ENCODE data around the gene PYGO1.
"Not testable (repeated sequence)": the region's sequence is repeated elsewhere in the genome, so short reads cannot be mapped to it uniquely, and the experiment has no call there.

PYGO1 gene

GRCh38 chr15:55564347-55565145, 23.6 kb downstream of the PYGO1 start:
- DNase-seq (ENCODE audit: low spot score): peak; percentile 23

GRCh38 chr15:55562601-55563000, 25.5 kb downstream of the PYGO1 start:
- DNase-seq (ENCODE audit: low spot score): no peak

- no peak for DNase-seq (ENCODE audit: low spot score)
Measured at GRCh38 chr15:55555089-55555488, 33.1 kb downstream of the PYGO1 start.

GRCh38 chr15:55552926-55553325, 35.2 kb downstream of the PYGO1 start:
- DNase-seq (ENCODE audit: low spot score): no peak

- DNase-seq (ENCODE audit: low spot score): no peak
Measured at GRCh38 chr15:55552451-55552850, 35.7 kb downstream of the PYGO1 start.

- no peak for DNase-seq (ENCODE audit: low spot score)
Measured at GRCh38 chr15:55549305-55549704, 38.8 kb downstream of the PYGO1 start.

GRCh38 chr15:55546718-55547117, 41.4 kb downstream of the PYGO1 start:
- no peak for DNase-seq (ENCODE audit: low spot score)

- DNase-seq (ENCODE audit: low spot score): no peak
Measured at GRCh38 chr15:55535436-55535835, 52.7 kb downstream of the PYGO1 start.

GRCh38 chr15:55532944-55533343, 55.2 kb downstream of the PYGO1 start:
- DNase-seq (ENCODE audit: low spot score): no peak

GRCh38 chr15:55530861-55531313, 57.3 kb downstream of the PYGO1 start:
- no peak for DNase-seq (ENCODE audit: low spot score)

GRCh38 chr15:55528812-55529211, 59.3 kb downstream of the PYGO1 start:
- DNase-seq (ENCODE audit: low spot score): no peak

- no peak for DNase-seq (ENCODE audit: low spot score)
Measured at GRCh38 chr15:55527150-55527549, 61.0 kb downstream of the PYGO1 start.

- DNase-seq (ENCODE audit: low spot score): peak; percentile 39
Measured at GRCh38 chr15:55526559-55527036, 61.5 kb downstream of the PYGO1 start.

GRCh38 chr15:55522742-55523450, 65.2 kb downstream of the PYGO1 start:
- DNase-seq (ENCODE audit: low spot score): no peak

GRCh38 chr15:55518641-55519040, 69.5 kb downstream of the PYGO1 start:
- DNase-seq (ENCODE audit: low spot score): no peak

GRCh38 chr15:55518009-55518408, 70.1 kb downstream of the PYGO1 start:
- no peak for DNase-seq (ENCODE audit: low spot score)

- no peak for DNase-seq (ENCODE audit: low spot score)
Measured at GRCh38 chr15:55515991-55516776, 72.0 kb downstream of the PYGO1 start.

GRCh38 chr15:55515491-55515890, 72.7 kb downstream of the PYGO1 start:
- no peak for DNase-seq (ENCODE audit: low spot score)

- no peak for DNase-seq (ENCODE audit: low spot score)
Measured at GRCh38 chr15:55514414-55514850, 73.7 kb downstream of the PYGO1 start.

- not testable (repeated sequence) for DNase-seq (ENCODE audit: low spot score)
Measured at GRCh38 chr15:55513621-55514413, 74.3 kb downstream of the PYGO1 start.

GRCh38 chr15:55513152-55513551, 75.0 kb downstream of the PYGO1 start:
- DNase-seq (ENCODE audit: low spot score): no peak

GRCh38 chr15:55507567-55507966, 80.6 kb downstream of the PYGO1 start:
- no peak for DNase-seq (ENCODE audit: low spot score)

All from HuH-7 (cell line).